ENCODE results near the gene ATP5PO. TPM values are rescaled to one million over a fixed set of nuclear protein-coding genes. Genes with fewer than 3 reads are reported as not detected.
A peak's percentile ranks its signal among the peaks of the same experiment; 100 is the strongest.

The ATP5PO gene
- total and polyA plus RNA-seq, 11 donors, result 472 to 2,204 (median 745) TPM

GRCh38 chr21:33861125-33861524, 54.5 kb downstream of the ATP5PO start:
- 86 to 93% (median 90%) methylated on average over 3 of the region's 3 CpGs for WGBS, 4 donors

GRCh38 chr21:33860332-33860879, 55.2 kb downstream of the ATP5PO start:
- Histone ChIP-seq H3K27me3 (no peaks in the 10 kb centered on the region), H3K27ac (no peak overlapping the region), H3K4me1 (peaks cover 0 to 13% (median 0%) of the 10 kb centered on the region in 12 donors), H3K4me3 (no peak overlapping the region), H3K36me3 (no peaks in the 10 kb centered on the region), H3K9me3 (no peaks in the 10 kb centered on the region)
- DNase-seq (peak in 1 of 5 donors; percentile 12), ATAC-seq (no peak)
- TF ChIP-seq CTCF (IDR thresholded peaks at IDR 0.05), result no peak
- no peak for TF ChIP-seq POLR2A (IDR thresholded peaks at IDR 0.05)
- 90 to 98% (median 93%) methylated on average over 7 to 8 of the region's 8 CpGs for WGBS, 4 donors
- intact Hi-C loops (cut with DNase I), result no loop called here

More at GRCh38 chr21:33861125-33861524, 54.5 kb downstream of the ATP5PO start:
- H3K36me3 ChIP-seq, result no peaks in the 10 kb centered on the region
- H3K4me3 ChIP-seq, result no peak overlapping the region
- intact Hi-C loops (cut with DNase I), result no loop called here
- H3K27me3 ChIP-seq, result no peaks in the 10 kb centered on the region
- H3K4me1 ChIP-seq, result peaks cover 0 to 13% (median 0%) of the 10 kb centered on the region in 12 donors
- TF ChIP-seq POLR2A (IDR thresholded peaks at IDR 0.05) (no peak), CTCF (IDR thresholded peaks at IDR 0.05) (no peak)
- H3K9me3 ChIP-seq, result no peaks in the 10 kb centered on the region
- H3K27ac ChIP-seq, result no peak overlapping the region
- ATAC-seq (no peak), DNase-seq (no peak)

GRCh38 chr21:33859373-33860102, 56.1 kb downstream of the ATP5PO start:
- H3K4me3 ChIP-seq, result no peak overlapping the region
- H3K9me3 ChIP-seq, result no peaks in the 10 kb centered on the region
- intact Hi-C loops (cut with DNase I), result no loop called here
- peak overlapping the region in 1 of 12 donors; percentile 50 for H3K27ac ChIP-seq
- no peaks in the 10 kb centered on the region for H3K27me3 ChIP-seq
- TF ChIP-seq CTCF (IDR thresholded peaks at IDR 0.05), result no peak
- TF ChIP-seq POLR2A (IDR thresholded peaks at IDR 0.05), result no peak
- peaks cover 0 to 20% (median 0%) of the 10 kb centered on the region in 12 donors for H3K4me1 ChIP-seq
- H3K36me3 ChIP-seq, result no peaks in the 10 kb centered on the region
- WGBS, 4 donors, result 82 to 92% (median 91%) methylated on average over 18 of the region's 18 CpGs
- peak in 1 of 5 donors; percentile 55 for DNase-seq
- no peak for ATAC-seq

- Histone ChIP-seq H3K9me3 (no peaks in the 10 kb centered on the region), H3K4me1 (peaks cover 0 to 20% (median 0%) of the 10 kb centered on the region in 12 donors), H3K27me3 (no peaks in the 10 kb centered on the region), H3K36me3 (no peaks in the 10 kb centered on the region), H3K4me3 (no peak overlapping the region), H3K27ac (peak overlapping the region in 1 of 12 donors; percentile 50)
- peak in 1 of 4 donors; percentile 47 for ATAC-seq
- intact Hi-C loops (cut with DNase I), result no loop called here
- TF ChIP-seq POLR2A (IDR thresholded peaks at IDR 0.05) (no peak), CTCF (IDR thresholded peaks at IDR 0.05) (no peak)
- 67 to 73% (median 71%) methylated on average over 15 of the region's 15 CpGs for WGBS, 4 donors
- peak in 2 of 5 donors; percentile 16 to 40 for DNase-seq
Observed at GRCh38 chr21:33858667-33859372, 56.8 kb downstream of the ATP5PO start.
